Left lung (tissue), 10 donors: ENCODE measurements around the gene MAST4. TPM values are rescaled to one million over a fixed set of nuclear protein-coding genes. Genes with fewer than 3 reads are reported as not detected.

ENCODE experiments used
- ATAC-seq: fragments of 200-7000 bp; cut with Tn5 transposase; one replicate; pipeline ENCODE4 v1.9.1; 2020; ENCODE audit warnings: moderate library complexity
- DNase-seq, 4 donors: peaks; one replicate each; pipeline ENCODE4 v3.0.0-alpha.2; 2013 to 2020
- H3K27ac ChIP-seq, 2 donors: fragments of 200-600 bp; sonication (generic) in 1 of 2; one replicate each; pipeline versions ENCODE4 v1.5.0 to v1.8.0; 2020 to 2021
- H3K27me3 ChIP-seq, 2 donors: fragments of 200-600 bp; sonication (generic) in 1 of 2; one replicate each; pipeline versions ENCODE4 v1.5.0 to v1.8.0; 2020 to 2021
- H3K36me3 ChIP-seq, 2 donors: fragments of 200-600 bp; sonication (generic) in 1 of 2; one replicate each; pipeline versions ENCODE4 v1.5.0 to v1.8.0; 2020 to 2021
- H3K4me1 ChIP-seq, 2 donors: fragments of 200-600 bp; one replicate each; pipeline ENCODE4 v1.8.0; 2021
- H3K4me3 ChIP-seq, 2 donors: fragments of 200-600 bp; sonication (generic) in 1 of 2; one replicate each; pipeline versions ENCODE4 v1.5.0 to v1.8.0; 2020 to 2021; ENCODE audit warnings: mild to moderate bottlenecking in 1 of 2
- H3K9me3 ChIP-seq, 2 donors: fragments of 200-600 bp; sonication (generic) in 1 of 2; one replicate each; pipeline versions ENCODE4 v1.5.0 to v1.8.0; 2020 to 2021
- CTCF ChIP-seq, 2 donors: fragments of 200-600 bp; sonication (generic) in 1 of 2; IDR thresholded peaks; one replicate each; pipeline versions ENCODE4 v1.5.0 to v1.8.0; 2021; ENCODE audit warnings: antibody characterized with exemption in 2 of 2
- intact Hi-C, 2 donors: fragments of 100-400 bp; cut with DNase I; formaldehyde crosslinking; loops; one replicate each; pipeline versions ENCODE4 v1.11.2 to v1.14.2; 2022
- polyA plus RNA-seq, 6 donors: library from polyadenylated mRNA; unstranded; fragments of 120-200 nt; gene quantifications; one replicate each; pipeline ENCODE4 v1.2.1, GENCODE V29; 2013; ENCODE audit not compliant: insufficient read length in 6 of 6
- total RNA-seq, 2 donors: library from RNA; stranded (reverse); fragmentation: NEBNext Ultra II Directional; extraction: Animal tissue kit (Norgen Biotek cat#: 25700); gene quantifications; one replicate each; pipeline ENCODE4 v1.2.1, GENCODE V29; 2021
- donor health status: DM: no; HTN: yes; CAD: no.
- donor health status: DM: no; HTN: no; CAD: no.

Gene MAST4
- total and polyA plus RNA-seq, 8 donors, result 47.7 to 57.6 (median 53.0) TPM

DNA sequence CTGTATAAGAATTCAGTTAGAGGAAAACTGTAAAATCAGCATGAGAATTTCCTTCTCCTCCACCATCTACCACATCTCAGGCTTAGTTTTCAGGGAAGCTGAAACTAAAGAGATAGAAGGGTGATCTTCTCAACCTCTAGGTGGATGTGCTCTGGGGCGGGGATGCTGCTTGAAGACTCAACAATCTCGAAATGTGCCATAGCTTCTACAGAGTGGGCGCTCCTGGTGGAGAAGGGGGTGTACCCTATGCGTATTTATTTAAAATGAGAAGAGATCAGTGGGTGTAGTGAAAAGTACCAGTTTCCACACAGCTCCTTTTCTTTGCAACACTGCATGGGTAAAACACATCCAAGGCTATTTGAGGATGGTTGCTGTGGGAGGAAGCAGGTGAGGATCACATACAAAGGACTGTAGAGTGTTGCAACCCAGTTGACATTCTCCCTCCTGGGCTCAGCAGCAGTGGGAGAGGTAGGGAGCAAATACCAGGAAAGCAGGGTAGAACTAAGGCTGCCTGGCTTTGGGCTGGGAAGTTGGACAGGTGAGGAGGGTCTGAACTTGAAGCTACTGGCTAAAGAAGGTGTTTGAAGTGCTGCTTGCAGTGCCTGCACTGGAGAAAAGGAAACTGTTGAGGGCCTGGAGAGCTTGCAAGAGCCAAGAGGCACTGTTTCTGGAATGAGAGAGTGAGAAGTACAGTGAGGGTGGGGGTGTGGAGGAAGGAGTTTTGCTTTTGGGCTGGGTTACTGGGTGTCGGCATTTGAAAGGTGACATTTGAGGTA lies 73.1 kb downstream of the MAST4 start:
- DNase-seq (peak in 2 of 4 donors; percentile 39 to 64), ATAC-seq (peak; percentile 89)
- no peak for TF ChIP-seq CTCF (IDR thresholded peaks at IDR 0.05)
- H3K9me3 ChIP-seq, result no peaks in the 10 kb centered on the region
- H3K27me3 ChIP-seq, result no peaks in the 10 kb centered on the region
- H3K4me3 ChIP-seq, result no peak overlapping the region
- intact Hi-C loops, result no loop called here
- peaks cover 0 to 10% of the 10 kb centered on the region in 2 donors for H3K4me1 ChIP-seq
- no peak overlapping the region for H3K27ac ChIP-seq
- no peaks in the 10 kb centered on the region for H3K36me3 ChIP-seq

DNA sequence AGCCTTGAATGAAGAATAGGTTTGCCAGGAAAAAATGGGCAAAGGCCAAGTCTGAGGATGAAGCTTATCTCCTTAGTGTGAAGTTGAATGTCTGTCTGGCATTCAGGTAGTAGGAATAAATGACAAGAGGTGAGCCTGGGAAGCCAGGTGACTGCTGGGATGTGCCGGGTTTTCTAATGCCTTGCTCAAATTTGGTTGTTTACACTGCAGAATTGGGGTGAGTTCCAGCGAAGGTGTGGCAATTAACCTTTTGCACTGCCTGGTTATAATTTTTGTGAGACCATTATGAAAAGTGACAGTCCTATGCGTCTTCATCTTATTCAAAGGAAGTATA lies 73.6 kb downstream of the MAST4 start:
- ATAC-seq, result peak; percentile 50

GRCh38 chr5:66671305-66671704 lies 75.1 kb downstream of the MAST4 start:
- H3K36me3 ChIP-seq, result no peaks in the 10 kb centered on the region
- ATAC-seq, result peak; percentile 17
- DNase-seq, result no peak
- no peak overlapping the region for H3K4me3 ChIP-seq
- H3K4me1 ChIP-seq, result peaks cover 0 to 10% of the 10 kb centered on the region in 2 donors
- no peak overlapping the region for H3K27ac ChIP-seq
- H3K27me3 ChIP-seq, result no peaks in the 10 kb centered on the region
- intact Hi-C loops, result no loop called here
- H3K9me3 ChIP-seq, result no peaks in the 10 kb centered on the region
- no peak for TF ChIP-seq CTCF (IDR thresholded peaks at IDR 0.05)

More for the DNA sequence above, 73.6 kb downstream of the MAST4 start:
- no peaks in the 10 kb centered on the region for H3K36me3 ChIP-seq
- H3K4me1 ChIP-seq, result peaks cover 0 to 10% of the 10 kb centered on the region in 2 donors
- intact Hi-C loops, result no loop called here
- no peak overlapping the region for H3K27ac ChIP-seq
- H3K27me3 ChIP-seq, result no peaks in the 10 kb centered on the region
- no peak for TF ChIP-seq CTCF (IDR thresholded peaks at IDR 0.05)
- no peaks in the 10 kb centered on the region for H3K9me3 ChIP-seq
- no peak overlapping the region for H3K4me3 ChIP-seq
- DNase-seq, result no peak

- Histone ChIP-seq H3K27ac (no peak overlapping the region), H3K4me3 (no peak overlapping the region), H3K36me3 (no peaks in the 10 kb centered on the region), H3K9me3 (no peaks in the 10 kb centered on the region), H3K4me1 (peaks cover 0 to 4% of the 10 kb centered on the region in 2 donors), H3K27me3 (no peaks in the 10 kb centered on the region)
- intact Hi-C loops, result no loop called here
- no peak for ATAC-seq
- DNase-seq, result no peak
- TF ChIP-seq CTCF (IDR thresholded peaks at IDR 0.05), result no peak
These were observed 78.6 kb downstream of the MAST4 start for GRCh38 chr5:66674802-66675201.

GRCh38 chr5:66675406-66675805 lies 79.2 kb downstream of the MAST4 start:
- Histone ChIP-seq H3K36me3 (no peaks in the 10 kb centered on the region), H3K9me3 (no peaks in the 10 kb centered on the region), H3K4me3 (no peak overlapping the region), H3K4me1 (peaks cover 0 to 4% of the 10 kb centered on the region in 2 donors), H3K27me3 (no peaks in the 10 kb centered on the region), H3K27ac (no peak overlapping the region)
- intact Hi-C loops, result no loop called here
- ATAC-seq (no peak), DNase-seq (no peak)
- no peak for TF ChIP-seq CTCF (IDR thresholded peaks at IDR 0.05)
